GM18505 (cell line): ENCODE results near the gene GPR141.

Experiments
- ATAC-seq: cut with Tn5 transposase; IDR thresholded peaks from one replicate; pipeline ENCODE4 v1.9.1; 2021; ENCODE audit not compliant: unreplicated experiment
- POLR2A ChIP-seq: IDR thresholded peaks from 4 replicates; pipeline ENCODE4 v1.6.1; 2011; ENCODE audit warnings: borderline replicate concordance; ENCODE audit not compliant: insufficient read depth, insufficient read length; ENCODE audit errors: extremely low read depth

GPR141 gene

DNA sequence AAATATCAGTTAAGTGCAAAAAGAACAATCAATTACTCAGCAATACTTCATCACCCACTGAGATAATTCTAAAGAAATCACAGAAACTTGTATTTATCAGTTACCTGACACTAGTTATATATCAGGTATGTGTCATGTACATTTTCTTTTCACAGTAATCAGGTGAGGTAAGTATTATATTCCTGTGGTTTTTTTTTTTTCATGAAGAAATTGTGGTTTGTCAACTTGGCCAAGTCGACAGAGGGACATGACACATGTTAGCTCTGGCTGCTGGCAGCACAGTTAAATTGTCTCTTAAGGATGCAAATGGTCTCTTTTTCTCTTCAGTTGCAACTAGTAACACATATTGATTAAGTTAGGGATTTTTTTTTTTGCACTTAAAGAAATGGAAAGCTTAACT, 13.7 kb upstream of the GPR141 start:
- ATAC-seq, result no peak

DNA sequence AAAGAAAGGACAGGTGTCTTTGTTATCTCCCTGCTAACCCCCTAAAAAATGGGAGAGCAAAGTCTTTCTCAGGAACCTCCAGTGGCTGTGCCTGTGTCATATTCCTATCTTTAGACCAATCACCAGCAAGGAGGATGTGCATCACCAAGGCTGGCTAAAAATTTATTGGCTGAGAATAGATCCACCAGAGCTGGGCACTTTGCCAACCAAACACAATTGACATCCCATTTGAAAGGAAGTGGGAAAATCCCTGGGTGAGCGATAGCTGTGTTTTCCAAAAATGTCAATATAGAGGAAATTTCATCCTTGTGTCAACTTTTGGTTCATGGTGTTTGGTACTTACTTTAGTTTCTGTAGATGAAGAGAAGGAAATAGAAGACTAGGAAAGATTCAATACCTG, 13.1 kb upstream of the GPR141 start:
- no peak for ATAC-seq
- no peak for TF ChIP-seq POLR2A

More for the DNA sequence above, 13.7 kb upstream of the GPR141 start:
- TF ChIP-seq POLR2A, result no peak

- no peak for ATAC-seq
- TF ChIP-seq POLR2A, result no peak
Observed at GRCh38 chr7:37671876-37672275, 11.7 kb upstream of the GPR141 start.

DNA sequence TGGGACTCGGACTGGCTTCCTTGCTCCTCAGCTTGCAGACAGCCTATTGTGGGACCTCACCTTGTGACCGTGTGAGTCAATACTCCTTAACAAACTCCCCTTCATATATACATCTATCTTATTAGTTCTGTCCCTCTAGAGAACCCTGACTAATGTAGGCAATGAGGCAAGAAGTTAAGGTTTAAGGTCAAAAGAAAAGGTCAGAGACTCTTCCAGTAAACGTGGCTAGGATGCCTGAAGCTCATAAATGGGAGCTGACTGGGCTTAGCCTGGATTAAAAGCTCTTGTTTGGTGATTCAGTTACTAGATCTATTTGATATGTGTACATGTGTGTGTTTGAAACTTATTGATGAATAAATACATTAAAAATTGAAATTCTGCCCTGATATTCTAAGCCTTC, 10.6 kb upstream of the GPR141 start:
- ATAC-seq, result no peak
- TF ChIP-seq POLR2A, result no peak

- ATAC-seq, result no peak
- no peak for TF ChIP-seq POLR2A
Observed at GRCh38 chr7:37673523-37673922, 10.0 kb upstream of the GPR141 start.

GRCh38 chr7:37674531-37674930, 9.0 kb upstream of the GPR141 start:
- no peak for ATAC-seq
- no peak for TF ChIP-seq POLR2A

GRCh38 chr7:37675749-37676148, 7.8 kb upstream of the GPR141 start:
- no peak for ATAC-seq

DNA sequence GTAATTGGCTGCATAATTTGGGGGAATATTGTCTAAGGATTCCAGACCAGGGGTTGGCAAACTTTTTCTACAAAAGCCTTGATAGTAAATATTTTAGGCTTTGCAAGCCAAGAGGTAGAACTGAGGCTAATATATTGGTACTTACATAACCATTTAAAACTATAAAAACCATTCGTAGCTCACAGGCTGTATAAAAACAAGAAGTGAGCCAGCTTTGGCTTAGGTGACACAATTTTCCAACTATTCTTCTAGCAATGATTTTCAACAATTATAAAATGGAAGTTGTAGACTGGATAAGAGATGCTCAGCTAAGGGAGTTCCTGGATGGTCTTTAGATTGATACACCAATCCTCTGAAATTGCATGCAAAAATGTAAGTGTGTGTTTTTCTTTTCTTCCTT, 1.4 kb downstream of the GPR141 start:
- ATAC-seq, result no peak
- no peak for TF ChIP-seq POLR2A

More at GRCh38 chr7:37675749-37676148, 7.8 kb upstream of the GPR141 start:
- TF ChIP-seq POLR2A, result no peak

- no peak for TF ChIP-seq POLR2A
- ATAC-seq, result no peak
Observed at GRCh38 chr7:37686556-37687345, 3.2 kb downstream of the GPR141 start.

DNA sequence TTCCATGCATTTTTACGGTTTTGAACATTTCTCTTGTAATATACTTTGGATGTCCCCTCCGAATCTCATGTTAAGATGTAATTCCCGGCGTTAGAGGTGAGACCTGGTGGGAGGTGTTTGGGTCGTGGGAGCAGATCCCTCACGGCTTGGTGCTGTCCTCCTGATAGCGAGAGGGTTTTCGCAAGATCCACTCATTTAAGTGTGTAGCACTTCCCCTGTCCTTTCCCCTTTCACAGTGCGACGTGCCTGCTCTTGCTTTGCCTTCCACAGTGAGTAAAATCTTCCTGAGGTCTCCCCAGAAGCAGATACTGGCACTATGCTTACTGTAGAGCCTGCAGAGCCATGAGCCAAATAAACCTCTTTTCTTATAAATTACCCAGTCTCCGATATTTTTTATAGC, 6.6 kb downstream of the GPR141 start:
- TF ChIP-seq POLR2A, result no peak
- no peak for ATAC-seq

- no peak for ATAC-seq
- TF ChIP-seq POLR2A, result no peak
Observed at GRCh38 chr7:37694208-37695094, 10.9 kb downstream of the GPR141 start.

DNA sequence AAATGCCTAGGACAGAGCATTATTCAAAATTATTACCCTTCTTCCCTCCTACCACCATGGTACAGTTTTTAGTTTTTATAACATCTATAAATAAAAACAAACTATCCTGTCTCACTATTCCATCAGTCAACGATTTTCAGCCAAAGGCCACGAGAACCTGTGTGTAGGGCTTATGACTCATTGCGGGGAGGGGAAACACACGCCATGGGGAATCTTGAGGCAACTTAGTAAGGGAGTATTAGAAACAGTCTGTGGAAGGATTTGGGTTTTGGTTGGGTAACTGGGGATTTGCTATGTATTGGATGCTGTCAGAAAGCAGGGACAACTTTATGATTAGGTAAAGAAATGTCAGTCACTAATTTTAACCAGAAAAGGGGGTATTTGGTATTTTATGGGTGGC, 14.7 kb downstream of the GPR141 start:
- TF ChIP-seq POLR2A, result no peak
- ATAC-seq, result no peak

- TF ChIP-seq POLR2A, result no peak
- no peak for ATAC-seq
Observed at GRCh38 chr7:37698782-37699181, 15.2 kb downstream of the GPR141 start.

DNA sequence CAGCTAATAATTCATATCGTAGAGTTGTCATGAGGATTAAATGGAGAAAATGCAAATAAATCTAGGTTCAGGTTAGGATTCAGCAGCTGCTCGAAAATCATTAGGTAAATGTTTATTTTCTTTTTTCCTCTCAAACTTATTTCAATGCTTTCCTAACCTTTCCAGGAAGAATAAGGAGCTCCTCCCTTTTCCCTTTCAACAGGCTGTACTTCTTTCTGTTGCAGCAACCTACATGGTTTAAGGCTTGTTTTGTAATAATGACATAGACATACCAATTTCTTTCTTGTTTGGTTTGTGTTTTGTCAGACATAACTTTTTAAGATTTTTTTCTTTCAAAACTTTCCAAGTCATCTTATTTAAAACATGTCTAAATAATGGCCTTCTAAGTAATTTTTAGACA, 18.2 kb downstream of the GPR141 start:
- no peak for ATAC-seq
- TF ChIP-seq POLR2A, result no peak
